GM21717 (cell line): ENCODE results near the gene KCTD11.

Source experiments
- ATAC-seq: cut with Tn5 transposase; IDR thresholded peaks from one replicate; pipeline ENCODE4 v1.9.1; 2021; ENCODE audit warnings: mild to moderate bottlenecking, moderate library complexity; ENCODE audit not compliant: unreplicated experiment

The KCTD11 gene

GRCh38 chr17:7351665-7352502, at the start of gene KCTD11:
Gene KCTD11 (plus strand): TSS chr17:7352162.
- ATAC-seq = no peak

GRCh38 chr17:7304179-7304578, 47.8 kb upstream of the KCTD11 start:
- ATAC-seq = no peak

- ATAC-seq = peak; percentile 57
Observed at GRCh38 chr17:7306911-7307685, 44.9 kb upstream of the KCTD11 start, which contains the start of gene EIF5A. Gene EIF5A (plus strand): TSS chr17:7307628. CDS start chr17:7309636, 2,008 bp downstream.

GRCh38 chr17:7307686-7308624, 44.0 kb upstream of the KCTD11 start:
- peak; percentile 9 for ATAC-seq

- no peak for ATAC-seq
Observed at GRCh38 chr17:7308625-7309433, 43.1 kb upstream of the KCTD11 start.

GRCh38 chr17:7309628-7310027, 42.3 kb upstream of the KCTD11 start:
- no peak for ATAC-seq

- no peak for ATAC-seq
Observed at GRCh38 chr17:7311110-7311705, 40.8 kb upstream of the KCTD11 start.

GRCh38 chr17:7312432-7313087, 39.4 kb upstream of the KCTD11 start:
- no peak for ATAC-seq

GRCh38 chr17:7313088-7313889, 38.7 kb upstream of the KCTD11 start:
- no peak for ATAC-seq

- no peak for ATAC-seq
Observed at GRCh38 chr17:7313890-7314718, 37.9 kb upstream of the KCTD11 start.

GRCh38 chr17:7314719-7315569, 37.0 kb upstream of the KCTD11 start, which contains the start of gene GPS2:
Gene GPS2 (minus strand): TSS chr17:7315360. CDS start chr17:7315052, 308 bp downstream.
- peak; percentile 45 for ATAC-seq

- ATAC-seq = no peak
Observed at GRCh38 chr17:7315570-7316235, 36.3 kb upstream of the KCTD11 start.

- no peak for ATAC-seq
Observed at GRCh38 chr17:7317161-7317803, 34.7 kb upstream of the KCTD11 start.

- ATAC-seq = no peak
Observed at GRCh38 chr17:7318121-7318860, 33.7 kb upstream of the KCTD11 start.

GRCh38 chr17:7321466-7321865, 30.5 kb upstream of the KCTD11 start:
- ATAC-seq = no peak
